ENCODE results near the gene STIM2.

STIM2 gene

DNA sequence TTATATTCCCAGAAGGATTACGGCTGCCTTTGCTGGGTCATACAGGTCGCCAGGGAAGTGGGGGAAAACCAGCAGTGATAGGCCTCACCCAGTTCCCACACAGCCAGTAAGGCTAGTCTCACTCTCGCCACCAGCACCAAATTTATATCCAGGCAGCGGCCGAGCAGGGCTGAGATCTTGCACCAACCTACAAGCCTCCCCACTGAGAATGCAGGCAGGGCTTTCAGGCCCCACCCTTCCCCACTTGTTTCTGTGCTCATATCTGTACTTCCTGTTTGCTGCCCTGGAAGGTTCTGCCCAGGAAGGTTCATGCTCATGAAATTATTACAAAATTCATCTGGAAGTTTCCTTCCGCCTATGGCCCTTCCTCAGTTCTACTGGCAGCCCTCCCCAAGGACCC lies 179.7 kb downstream of the STIM2 start:
- H2AFZ ChIP-seq (ENCODE audit: low read length), result 0 out of 2 replicates have a peak overlapping the region, but pooled peaks have one; percentile 40
- H3K9me2 ChIP-seq (replicated peaks; ENCODE audit: low read depth, low read length), result no peaks in the 10 kb centered on the region
- H3K79me2 ChIP-seq (ENCODE audit: insufficient read depth, low read length), result no peaks in the 10 kb centered on the region
- H3K4me3 ChIP-seq (ENCODE audit: low read length, poor library complexity, severe bottlenecking), result no peak overlapping the region
- no peaks in the 10 kb centered on the region for H3K4me1 ChIP-seq (ENCODE audit: insufficient read depth, low read length, poor library complexity, severe bottlenecking)
- no peaks in the 10 kb centered on the region for H3F3A ChIP-seq (ENCODE audit: low read depth)
- H3K27me3 ChIP-seq (ENCODE audit: insufficient read depth, low read length, poor library complexity, severe bottlenecking), result no peaks in the 10 kb centered on the region
- no peak overlapping the region for H3K4me2 ChIP-seq (ENCODE audit: low read depth, low read length, poor library complexity, severe bottlenecking)
- TF ChIP-seq EZH2phosphoT487 (IDR thresholded peaks at IDR 0.05; ENCODE audit: borderline replicate concordance), result no peak
- TF ChIP-seq, protein P1, sequence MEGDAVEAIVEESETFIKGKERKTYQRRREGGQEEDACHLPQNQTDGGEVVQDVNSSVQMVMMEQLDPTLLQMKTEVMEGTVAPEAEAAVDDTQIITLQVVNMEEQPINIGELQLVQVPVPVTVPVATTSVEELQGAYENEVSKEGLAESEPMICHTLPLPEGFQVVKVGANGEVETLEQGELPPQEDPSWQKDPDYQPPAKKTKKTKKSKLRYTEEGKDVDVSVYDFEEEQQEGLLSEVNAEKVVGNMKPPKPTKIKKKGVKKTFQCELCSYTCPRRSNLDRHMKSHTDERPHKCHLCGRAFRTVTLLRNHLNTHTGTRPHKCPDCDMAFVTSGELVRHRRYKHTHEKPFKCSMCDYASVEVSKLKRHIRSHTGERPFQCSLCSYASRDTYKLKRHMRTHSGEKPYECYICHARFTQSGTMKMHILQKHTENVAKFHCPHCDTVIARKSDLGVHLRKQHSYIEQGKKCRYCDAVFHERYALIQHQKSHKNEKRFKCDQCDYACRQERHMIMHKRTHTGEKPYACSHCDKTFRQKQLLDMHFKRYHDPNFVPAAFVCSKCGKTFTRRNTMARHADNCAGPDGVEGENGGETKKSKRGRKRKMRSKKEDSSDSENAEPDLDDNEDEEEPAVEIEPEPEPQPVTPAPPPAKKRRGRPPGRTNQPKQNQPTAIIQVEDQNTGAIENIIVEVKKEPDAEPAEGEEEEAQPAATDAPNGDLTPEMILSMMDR (conservative IDR thresholded peaks at IDR 0.05; ENCODE audit: low read length), result no peak
- H3K36me3 ChIP-seq (ENCODE audit: insufficient read depth, low read length), result no peaks in the 10 kb centered on the region
- no peaks in the 10 kb centered on the region for H4K20me1 ChIP-seq (ENCODE audit: insufficient read depth, low read length, poor library complexity, severe bottlenecking)
- H3K9ac ChIP-seq (ENCODE audit: low read depth, low read length, poor library complexity, severe bottlenecking), result no peak overlapping the region
- H3K9me3 ChIP-seq (ENCODE audit: insufficient read depth, low read depth, low read length), result no peaks in the 10 kb centered on the region; the same call in 1 of the 2 replicates

DNA sequence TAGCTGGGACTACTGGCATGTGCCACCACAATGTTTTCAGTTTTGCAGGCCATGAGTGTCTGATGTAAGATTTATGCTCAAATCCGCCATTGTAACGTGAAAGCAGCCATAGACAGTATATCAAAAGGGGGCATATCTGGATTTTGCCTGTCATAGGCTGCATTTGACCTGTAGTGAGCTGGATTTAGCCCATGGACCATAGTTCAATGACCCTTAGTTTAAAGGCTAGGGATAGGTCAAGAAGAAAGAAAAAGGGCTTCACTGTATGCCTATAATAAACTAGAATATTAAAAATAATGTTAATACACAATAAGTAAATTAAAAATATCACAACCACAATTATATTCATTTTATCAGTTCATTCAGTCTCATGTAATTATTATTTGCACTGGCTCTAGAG lies 181.8 kb downstream of the STIM2 start:
- H3K9ac ChIP-seq (ENCODE audit: low read depth, low read length, poor library complexity, severe bottlenecking), result no peak overlapping the region

DNA sequence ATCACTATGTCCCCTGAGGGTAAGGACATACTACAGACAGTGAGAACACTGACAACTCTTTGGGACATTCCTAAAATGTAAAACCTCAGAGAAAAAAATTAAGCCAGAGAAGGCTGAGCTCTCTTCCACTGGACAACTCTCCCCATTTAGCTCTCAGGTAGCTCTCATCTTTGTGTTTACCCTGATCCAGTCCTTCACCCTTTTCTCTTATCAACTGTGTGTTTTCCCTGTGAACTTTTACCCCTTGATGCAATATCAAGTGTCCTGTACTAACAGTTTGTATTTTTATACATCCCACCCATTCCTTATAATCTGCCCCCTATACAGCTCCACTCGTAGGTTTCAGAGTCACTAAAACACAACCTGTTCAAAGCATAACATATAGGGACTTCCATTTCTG lies 182.6 kb downstream of the STIM2 start:
- Histone ChIP-seq H3K4me2 (ENCODE audit: low read depth, low read length, poor library complexity, severe bottlenecking) (no peak overlapping the region), H3K27me3 (ENCODE audit: insufficient read depth, low read length, poor library complexity, severe bottlenecking) (no peaks in the 10 kb centered on the region), H3F3A (ENCODE audit: low read depth) (no peaks in the 10 kb centered on the region), H3K9me2 (replicated peaks; ENCODE audit: low read depth, low read length) (no peaks in the 10 kb centered on the region), H3K4me3 (ENCODE audit: low read length, poor library complexity, severe bottlenecking) (no peak overlapping the region), H2AFZ (ENCODE audit: low read length) (no peak overlapping the region), H3K9ac (ENCODE audit: low read depth, low read length, poor library complexity, severe bottlenecking) (no peak overlapping the region), H4K20me1 (ENCODE audit: insufficient read depth, low read length, poor library complexity, severe bottlenecking) (no peaks in the 10 kb centered on the region), H3K79me2 (ENCODE audit: insufficient read depth, low read length) (no peaks in the 10 kb centered on the region), H3K4me1 (ENCODE audit: insufficient read depth, low read length, poor library complexity, severe bottlenecking) (no peaks in the 10 kb centered on the region), H3K36me3 (ENCODE audit: insufficient read depth, low read length) (no peaks in the 10 kb centered on the region), H3K9me3 (ENCODE audit: insufficient read depth, low read depth, low read length) (no peaks in the 10 kb centered on the region; the same call in 1 of the 2 replicates)
- TF ChIP-seq EZH2phosphoT487 (IDR thresholded peaks at IDR 0.05; ENCODE audit: borderline replicate concordance), result no peak
- TF ChIP-seq, protein P1 (conservative IDR thresholded peaks at IDR 0.05; ENCODE audit: low read length), result no peak

More for the DNA sequence above, 181.8 kb downstream of the STIM2 start:
- Histone ChIP-seq H3K4me1 (ENCODE audit: insufficient read depth, low read length, poor library complexity, severe bottlenecking) (no peaks in the 10 kb centered on the region), H2AFZ (ENCODE audit: low read length) (no peak overlapping the region), H3K36me3 (ENCODE audit: insufficient read depth, low read length) (no peaks in the 10 kb centered on the region), H3F3A (ENCODE audit: low read depth) (no peaks in the 10 kb centered on the region), H3K4me3 (ENCODE audit: low read length, poor library complexity, severe bottlenecking) (no peak overlapping the region), H3K4me2 (ENCODE audit: low read depth, low read length, poor library complexity, severe bottlenecking) (no peak overlapping the region), H3K27me3 (ENCODE audit: insufficient read depth, low read length, poor library complexity, severe bottlenecking) (no peaks in the 10 kb centered on the region), H3K9me3 (ENCODE audit: insufficient read depth, low read depth, low read length) (no peaks in the 10 kb centered on the region; the same call in 1 of the 2 replicates), H3K79me2 (ENCODE audit: insufficient read depth, low read length) (no peaks in the 10 kb centered on the region), H4K20me1 (ENCODE audit: insufficient read depth, low read length, poor library complexity, severe bottlenecking) (no peaks in the 10 kb centered on the region), H3K9me2 (replicated peaks; ENCODE audit: low read depth, low read length) (no peaks in the 10 kb centered on the region)
- no peak for TF ChIP-seq EZH2phosphoT487 (IDR thresholded peaks at IDR 0.05; ENCODE audit: borderline replicate concordance)
- TF ChIP-seq, protein P1 (conservative IDR thresholded peaks at IDR 0.05; ENCODE audit: low read length), result no peak
